H1 (cell line): ENCODE results near the gene NSFL1C. TPM values are rescaled to one million over a fixed set of nuclear protein-coding genes. Genes with fewer than 3 reads are reported as not detected.

ENCODE experiments used
- ATF2 ChIP-seq: IDR thresholded peaks from 2 replicates; pipeline ENCODE4 v1.6.1; 2012; ENCODE audit warnings: low read length, inconsistent platforms
- BCL11A ChIP-seq, 2 experiments: IDR thresholded peaks; one replicate each; pipeline ENCODE4 v1.6.1; 2011; ENCODE audit warnings: low read depth in 2 of 2, low read length in 2 of 2, mild to moderate bottlenecking in 2 of 2
- CHD7 ChIP-seq: fragments of 300-600 bp; sonication (generic); IDR thresholded peaks from 2 replicates; pipeline ENCODE4 v1.7.1; 2012; ENCODE audit warnings: low read length, moderate library complexity, mild to moderate bottlenecking, inconsistent platforms; ENCODE audit not compliant: insufficient replicate concordance
- CREB1 ChIP-seq: IDR thresholded peaks from 2 replicates; pipeline ENCODE4 v1.6.1; 2012; ENCODE audit warnings: inconsistent platforms
- KDM5A ChIP-seq: fragments of 200-600 bp; IDR thresholded peaks from 2 replicates; pipeline ENCODE4 v1.7.1; 2012; ENCODE audit warnings: mild to moderate bottlenecking, low read length, inconsistent platforms, mixed read lengths
- POLR2A ChIP-seq, 2 experiments: IDR thresholded peaks; 1 replicate in 1 of 2; 2 replicates in 1 of 2; pipeline ENCODE4 v1.6.1; 2011; ENCODE audit warnings: low read depth in 2 of 2, low read length in 2 of 2, mild to moderate bottlenecking in 2 of 2; ENCODE audit errors: control extremely low read depth in 1 of 2
- POU5F1 ChIP-seq: IDR thresholded peaks from 2 replicates; pipeline ENCODE4 v1.6.1; 2011; ENCODE audit warnings: low read depth, mild to moderate bottlenecking, low read length, moderate library complexity
- TAF7 ChIP-seq: optimal IDR thresholded peaks from 2 replicates; pipeline ENCODE3; 2011; ENCODE audit warnings: low read depth, mild to moderate bottlenecking, inconsistent platforms, low read length, moderate library complexity, borderline replicate concordance
- TCF12 ChIP-seq: IDR thresholded peaks from 2 replicates; pipeline ENCODE4 v1.6.1; 2011; ENCODE audit warnings: low read depth, mild to moderate bottlenecking, low read length
- TEAD4 ChIP-seq: IDR thresholded peaks from 2 replicates; pipeline ENCODE4 v1.6.1; 2012; ENCODE audit warnings: low read depth, low read length, inconsistent platforms, mixed read lengths
- polyA plus RNA-seq, 7 experiments: library from polyadenylated mRNA; depleted of rRNA in 3 of 7; stranded (reverse) in 5 of 7; unstranded in 2 of 7; fragments of >200 nt in 5 of 7; fragments of 200-250 nt in 2 of 7; gene quantifications; 1 replicate in 5 of 7; 2 replicates in 1 of 7; 4 replicates in 1 of 7; pipeline versions ENCODE4 v1.2.1 to v1.2.3, GENCODE V29; 2011 to 2013; ENCODE audit warnings: missing spikeins in 2 of 7, mixed read lengths in 2 of 7
- total RNA-seq: library from RNA; stranded (reverse); fragmentation: NEBNext Ultra II Directional; extraction: Animal tissue kit (Norgen Biotek cat#: 25700); gene quantifications from 2 replicates; pipeline ENCODE4 v1.2.1, GENCODE V29; 2021

NSFL1C gene
- total and polyA plus RNA-seq, 2 of the 8 experiments (the other 6 are each of a cell fraction or from before 2014, with no cell fraction given) = 21.6 to 98.0 TPM

GRCh38 chr20:1427457-1428054 is 39.1 kb downstream of the NSFL1C start (continued):
- TF ChIP-seq POLR2A (IDR thresholded peaks at IDR 0.05; ENCODE audit: control extremely low read depth in 1 of 2, low read depth in 2 of 2, low read length in 2 of 2) (0 out of 3 replicates have a peak, but pooled peaks of 1 of the 2 experiments have one; percentile 19), TAF7 (peak; percentile 6), CREB1 (no peak), TCF12 (peak; percentile 96), TEAD4 (0 out of 2 replicates have a peak, but pooled peaks have one; percentile 7), POU5F1 (no peak), BCL11A (IDR thresholded peaks at IDR 0.05; ENCODE audit: low read depth in 2 of 2, low read length in 2 of 2) (no peak), KDM5A (no peak), CHD7 (peak; percentile 33), ATF2 (peak; percentile 64; the same call in 1 of the 2 replicates)
